Chondrocyte (in vitro differentiated cells): ENCODE data around the gene TMPRSS11A. TPM values are rescaled to one million over a fixed set of nuclear protein-coding genes. Genes with fewer than 3 reads are reported as not detected.

Experiments
- DNase-seq: peaks from one replicate; pipeline ENCODE4 v3.0.0; 2021; ENCODE audit warnings: mixed read lengths, low spot score
- H3K27ac Mint-ChIP-seq: one replicate; pipeline ENCODE4 v1.8.0; 2021; ENCODE audit warnings: mild to moderate bottlenecking, moderate library complexity, mixed read lengths; ENCODE audit not compliant: unreplicated experiment
- H3K27me3 Mint-ChIP-seq: 2 replicates; pipeline ENCODE4 v1.8.0; 2021; ENCODE audit warnings: low read depth, mixed read lengths
- H3K36me3 Mint-ChIP-seq: 2 replicates; pipeline ENCODE4 v1.8.0; 2021; ENCODE audit warnings: low read depth, mixed read lengths
- H3K4me1 Mint-ChIP-seq: 2 replicates; pipeline ENCODE4 v1.8.0; 2021; ENCODE audit warnings: low read depth, mild to moderate bottlenecking, mixed read lengths
- H3K4me3 Mint-ChIP-seq: one replicate; pipeline ENCODE4 v1.8.0; 2021; ENCODE audit warnings: mild to moderate bottlenecking, moderate library complexity, mixed read lengths; ENCODE audit not compliant: unreplicated experiment
- H3K9me3 Mint-ChIP-seq: 2 replicates; pipeline ENCODE4 v1.8.0; 2021; ENCODE audit warnings: low read depth, mixed read lengths
- CTCF ChIP-seq: fragments of 200-600 bp; sonication (generic); IDR thresholded peaks from 2 replicates; pipeline ENCODE4 v1.5.0; 2021; ENCODE audit warnings: antibody characterized with exemption, mild to moderate bottlenecking, moderate library complexity
- total RNA-seq: library from RNA; stranded (reverse); gene quantifications from 3 replicates; pipeline ENCODE4 v1.2.1, GENCODE V29; 2021

The TMPRSS11A gene
- total RNA-seq, 1 donor from 2014 or later: not detected

DNA sequence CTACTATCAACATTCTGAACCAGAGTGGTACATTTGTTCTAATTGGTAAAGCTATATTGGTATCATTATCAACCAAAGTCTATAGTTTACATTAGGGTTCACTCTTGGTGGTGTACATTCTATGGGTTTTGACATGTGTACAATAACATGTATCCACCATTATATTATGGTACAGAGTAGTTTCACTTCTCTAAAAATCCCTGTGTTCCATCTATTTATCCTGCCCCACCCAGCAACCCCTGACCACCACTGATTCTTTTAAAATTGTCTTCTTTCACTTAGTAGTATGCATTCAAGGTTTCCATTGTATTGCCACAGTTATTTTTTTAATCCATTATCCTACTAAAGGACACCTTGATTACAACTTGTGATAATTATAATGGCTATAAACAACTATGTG is 64.2 kb downstream of the TMPRSS11A start:
- no peak for TF ChIP-seq CTCF
- Mint-ChIP-seq H3K9me3 (peaks cover 10% of the 10 kb centered on the region), H3K4me1 (no peaks in the 10 kb centered on the region), H3K27me3 (peaks cover under 1% of the 10 kb centered on the region), H3K36me3 (no peaks in the 10 kb centered on the region), H3K27ac (no peak overlapping the region), H3K4me3 (no peak overlapping the region)
- DNase-seq: no peak

DNA sequence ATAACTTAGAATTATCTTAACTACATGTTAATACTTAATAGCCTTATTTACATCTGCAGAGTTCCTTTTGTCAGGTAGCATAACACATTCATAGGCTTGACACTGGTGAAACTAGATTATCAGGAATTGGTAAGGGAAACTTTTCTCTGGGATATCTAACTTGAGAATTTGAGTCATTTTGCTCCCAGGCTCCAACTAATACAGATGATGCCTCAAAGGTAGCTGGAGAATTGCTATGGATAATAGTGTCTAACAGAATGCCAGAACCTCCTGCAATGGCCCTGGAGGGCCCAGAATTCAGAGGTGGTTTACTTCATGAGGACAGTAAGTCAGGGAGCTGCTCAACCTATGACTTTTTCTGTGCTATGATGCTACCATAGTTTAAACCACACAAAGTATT is 65.6 kb downstream of the TMPRSS11A start:
- H3K27me3 Mint-ChIP-seq: no peaks in the 10 kb centered on the region
- no peak for TF ChIP-seq CTCF
- H3K9me3 Mint-ChIP-seq: no peaks in the 10 kb centered on the region
- H3K36me3 Mint-ChIP-seq: no peaks in the 10 kb centered on the region
- H3K4me1 Mint-ChIP-seq: no peaks in the 10 kb centered on the region
- no peak overlapping the region for H3K27ac Mint-ChIP-seq
- DNase-seq: no peak
- no peak overlapping the region for H3K4me3 Mint-ChIP-seq

DNA sequence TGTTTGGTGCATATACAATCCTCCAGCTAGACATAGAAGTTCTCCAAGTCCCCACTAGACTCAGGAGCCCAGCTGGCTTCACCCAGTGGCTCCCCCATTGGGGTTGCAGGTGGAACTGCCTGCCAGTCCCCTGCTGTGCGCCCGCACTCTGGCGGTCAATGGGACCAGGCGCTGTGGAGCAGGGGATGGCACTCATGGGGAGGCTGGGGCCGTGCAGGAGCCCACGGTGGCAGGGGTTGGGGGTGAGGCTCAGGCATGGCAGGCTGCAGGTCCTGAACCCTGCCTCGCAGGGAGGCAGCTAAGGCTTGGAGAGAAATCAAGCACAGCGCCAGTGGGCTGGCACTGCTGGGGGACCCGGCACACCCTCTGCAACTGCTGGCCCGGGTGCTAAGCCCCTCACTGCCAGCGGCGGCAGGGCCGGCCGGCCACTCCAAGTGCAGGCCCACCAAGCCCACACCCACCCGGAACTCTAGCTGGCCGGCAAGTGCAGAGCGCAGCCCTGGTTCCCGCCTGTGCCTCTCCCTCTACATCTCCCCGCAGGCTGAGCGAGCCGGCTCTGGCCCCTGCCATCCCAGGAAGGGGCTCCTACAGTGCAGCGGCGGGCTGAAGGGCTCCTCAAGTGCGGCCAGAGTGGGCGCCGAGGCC is 66.8 kb downstream of the TMPRSS11A start:
- H3K4me1 Mint-ChIP-seq: no peaks in the 10 kb centered on the region

DNA sequence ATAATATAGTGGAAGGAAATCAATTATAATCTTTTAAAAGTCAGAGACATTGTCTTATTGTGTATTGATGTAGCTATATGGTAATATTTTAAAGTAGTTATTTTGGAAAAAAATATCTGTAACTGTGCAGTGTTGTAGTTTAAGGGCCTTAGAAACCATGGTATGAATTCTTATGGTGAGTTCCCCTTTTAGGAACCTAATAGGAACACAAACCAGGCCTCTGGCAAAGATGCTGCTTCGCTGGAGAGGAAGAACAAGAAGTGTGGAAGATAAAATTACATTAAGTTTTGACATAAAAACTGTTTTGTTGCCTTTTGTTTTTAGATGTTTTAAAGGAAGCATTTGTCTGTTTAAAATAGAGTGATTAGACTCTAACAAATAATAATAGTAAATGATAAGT is 68.6 kb downstream of the TMPRSS11A start:
- Mint-ChIP-seq H3K9me3 (no peaks in the 10 kb centered on the region), H3K36me3 (no peaks in the 10 kb centered on the region), H3K4me1 (no peaks in the 10 kb centered on the region), H3K27me3 (no peaks in the 10 kb centered on the region), H3K27ac (no peak overlapping the region), H3K4me3 (no peak overlapping the region)
- no peak for TF ChIP-seq CTCF
- no peak for DNase-seq

More for the DNA sequence above, 66.8 kb downstream of the TMPRSS11A start:
- Mint-ChIP-seq H3K9me3 (no peaks in the 10 kb centered on the region), H3K36me3 (no peaks in the 10 kb centered on the region), H3K27ac (no peak overlapping the region), H3K27me3 (no peaks in the 10 kb centered on the region), H3K4me3 (no peak overlapping the region)
- TF ChIP-seq CTCF: no peak
- no peak for DNase-seq

DNA sequence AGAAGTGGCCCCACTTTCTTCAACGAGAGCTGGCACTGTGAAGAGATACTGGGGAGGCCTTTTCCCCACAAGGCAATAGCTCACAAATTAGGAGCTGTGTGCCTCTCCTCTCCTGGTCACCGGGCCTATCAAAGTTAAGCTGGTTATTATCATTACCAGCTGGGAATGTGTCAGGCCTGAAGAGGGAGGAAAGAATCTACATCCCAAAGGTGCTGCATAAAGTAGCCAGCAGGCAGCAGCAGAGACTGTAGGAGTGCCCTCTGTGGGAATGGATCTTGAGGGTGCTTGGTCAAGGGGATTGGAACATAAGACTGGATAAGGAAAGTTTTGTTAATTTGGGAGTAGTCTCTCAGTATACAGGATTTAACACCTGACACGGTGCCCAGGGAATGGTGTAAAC is 70.4 kb downstream of the TMPRSS11A start:
- no peak for DNase-seq
- Mint-ChIP-seq H3K9me3 (no peaks in the 10 kb centered on the region), H3K27me3 (no peaks in the 10 kb centered on the region), H3K27ac (no peak overlapping the region), H3K4me1 (no peaks in the 10 kb centered on the region), H3K36me3 (no peaks in the 10 kb centered on the region), H3K4me3 (no peak overlapping the region)
- no peak for TF ChIP-seq CTCF
